GM12801 (cell line): ENCODE data around the gene EDN2.

Experiments
- CTCF ChIP-seq: IDR thresholded peaks from one replicate; pipeline ENCODE4 v1.5.1; 2011; ENCODE audit warnings: control low read depth; ENCODE audit not compliant: insufficient read length; ENCODE audit errors: extremely low read depth

EDN2 gene

GRCh38 chr1:41528726-41529605, 44.5 kb upstream of the EDN2 start:
- TF ChIP-seq CTCF = no peak

- TF ChIP-seq CTCF = no peak
Observed at GRCh38 chr1:41528106-41528505, 43.6 kb upstream of the EDN2 start.

DNA sequence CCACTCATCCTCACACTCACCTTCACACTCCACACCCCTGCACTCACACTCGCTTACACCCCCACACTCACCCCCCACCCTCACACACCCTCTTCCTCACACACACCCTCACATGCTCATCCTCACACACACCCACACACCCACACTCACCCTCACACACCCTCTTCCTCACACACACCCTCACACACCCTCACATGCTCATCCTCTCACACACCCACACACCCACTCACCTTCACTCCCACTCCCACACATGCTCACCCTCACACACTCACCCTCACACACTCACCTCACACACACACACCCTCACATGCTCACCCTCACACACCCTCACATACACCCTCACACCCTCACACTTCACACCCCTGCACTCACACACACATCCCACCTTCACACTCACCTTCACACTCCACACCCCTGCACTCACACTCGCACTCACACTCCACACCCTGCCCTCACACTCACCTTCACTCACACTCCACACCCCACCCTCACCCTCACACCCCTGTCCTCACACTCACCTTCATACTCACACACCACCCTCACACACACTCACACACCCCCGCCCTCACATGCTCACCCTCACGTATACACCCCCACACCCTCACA, 42.6 kb upstream of the EDN2 start:
- TF ChIP-seq CTCF = no peak

DNA sequence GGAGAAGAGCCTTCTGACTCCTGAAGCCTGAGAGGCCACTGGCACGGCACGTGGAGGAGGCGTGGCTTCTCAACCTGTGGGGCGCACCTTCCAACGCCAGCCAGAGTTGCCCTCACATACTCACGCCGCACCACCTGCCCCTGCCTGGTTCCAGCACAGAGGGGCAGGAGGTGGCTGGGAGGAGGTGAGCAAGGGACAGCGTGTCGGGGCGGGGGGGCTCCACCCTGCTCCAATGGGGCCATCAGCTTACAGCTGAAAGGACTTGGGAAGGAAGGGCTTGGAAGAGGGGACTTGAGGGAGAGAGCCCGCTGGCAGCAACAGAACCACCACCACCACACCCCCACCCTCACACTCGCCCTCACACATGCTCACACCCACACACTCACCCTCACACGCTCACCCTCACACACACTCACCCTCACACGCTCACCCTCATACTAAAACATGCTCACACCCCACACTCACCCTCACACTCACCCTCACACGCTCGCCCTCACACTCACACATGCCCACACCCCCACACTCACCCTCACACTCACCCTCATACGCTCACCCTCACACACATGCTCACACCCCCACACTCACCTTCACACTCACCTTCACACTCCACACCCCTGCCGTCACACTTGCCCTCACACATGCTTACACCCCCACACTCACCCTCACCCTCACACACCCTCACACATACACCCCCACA, 41.6 kb upstream of the EDN2 start:
- no peak for TF ChIP-seq CTCF

- no peak for TF ChIP-seq CTCF
Observed at GRCh38 chr1:41524676-41525675, 40.5 kb upstream of the EDN2 start.

GRCh38 chr1:41523949-41524675, 39.6 kb upstream of the EDN2 start:
- TF ChIP-seq CTCF = no peak
